ENCODE results near the gene ABAT.
"Not testable (repeated sequence)": the region's sequence is repeated elsewhere in the genome, so short reads cannot be mapped to it uniquely, and the experiment has no call there.

Gene ABAT

DNA sequence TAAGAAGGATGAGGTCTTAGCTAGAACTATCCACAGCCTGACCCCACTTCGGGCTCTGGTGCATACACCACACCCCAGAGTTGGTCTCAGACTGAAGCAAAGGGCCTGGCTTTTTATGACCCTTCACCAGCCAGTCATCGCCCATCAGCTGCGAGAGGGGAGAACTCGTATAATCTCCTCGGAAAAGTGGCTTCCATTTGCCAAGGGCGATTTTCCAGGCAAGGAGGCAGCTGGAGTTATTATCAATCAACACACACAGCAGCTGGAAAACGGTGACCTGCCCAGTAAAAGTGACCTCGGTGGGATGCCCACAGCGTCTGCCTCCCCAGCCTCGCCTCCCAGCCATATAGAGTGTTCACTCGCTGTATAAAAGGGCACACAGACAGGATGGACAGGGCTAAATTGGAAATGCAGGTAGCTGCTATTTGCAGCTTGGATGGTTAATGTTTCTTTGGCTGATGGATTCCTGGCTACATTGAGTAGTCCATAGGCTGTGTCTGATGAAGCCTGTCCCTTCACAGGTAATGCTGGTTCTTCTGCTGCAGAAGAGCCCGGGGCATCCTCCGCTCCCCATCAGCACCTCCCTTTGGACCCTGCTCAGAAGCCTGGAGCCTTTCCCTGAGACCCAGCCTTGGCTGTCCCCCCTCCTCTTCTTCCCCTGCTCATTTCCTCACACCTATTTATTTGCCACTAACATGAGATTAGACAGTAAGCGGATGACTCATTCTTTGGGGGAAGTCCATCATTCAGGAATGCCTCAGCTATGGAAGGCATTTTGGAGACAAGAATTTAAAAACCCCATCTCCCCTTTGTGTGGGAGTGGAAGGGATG lies 77.3 kb downstream of the ABAT start:
- DNase-seq = no peak

DNA sequence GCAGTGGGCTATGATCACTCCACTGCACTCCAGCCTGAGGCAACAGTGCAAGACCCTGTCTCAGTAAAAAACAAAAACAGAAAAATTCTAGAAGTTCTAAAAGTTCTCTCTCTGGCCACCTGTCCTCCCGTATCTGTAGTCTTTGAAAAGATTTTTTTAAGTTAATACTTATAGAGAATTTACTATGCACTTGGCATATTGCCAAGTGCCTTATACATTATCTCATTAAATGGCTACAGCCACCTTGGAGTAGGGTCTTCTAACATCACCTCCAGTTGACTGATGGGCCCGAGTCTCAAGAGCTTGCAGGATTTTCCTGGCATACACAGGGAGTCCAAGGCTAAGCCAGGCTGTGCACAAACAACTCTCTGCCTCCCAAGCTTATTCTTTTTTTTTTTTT lies 78.3 kb downstream of the ABAT start:
- DNase-seq = no peak

DNA sequence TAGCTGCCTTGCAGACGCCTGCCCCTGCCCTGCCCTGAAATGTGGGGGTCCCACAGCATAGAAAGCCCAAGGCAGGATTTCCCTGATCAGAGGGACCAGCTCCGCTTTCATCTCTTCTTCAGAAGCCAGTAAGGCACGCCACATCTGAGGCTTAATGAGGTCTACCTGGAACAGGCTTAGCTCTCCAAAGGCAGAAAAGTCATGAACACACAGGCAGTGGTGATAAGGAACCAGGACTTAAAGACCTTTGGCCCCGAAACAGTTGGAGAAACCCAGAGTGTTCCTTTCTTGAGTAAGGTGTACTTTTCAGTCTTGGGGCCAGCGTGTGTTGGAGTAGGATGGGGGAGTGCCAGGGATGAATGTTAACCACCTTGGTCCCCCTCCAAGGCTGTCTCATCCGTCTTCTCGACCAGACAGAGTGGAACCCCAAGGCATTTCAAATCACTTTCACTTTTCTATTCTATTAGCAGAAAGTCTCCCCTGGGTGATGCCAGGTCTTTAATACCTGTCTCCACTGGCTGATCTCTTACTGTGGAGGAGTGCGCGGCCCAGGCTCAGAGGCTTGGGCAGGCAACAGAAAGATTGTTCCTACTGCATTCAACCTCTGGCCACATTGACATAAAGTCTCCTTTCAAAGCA lies 79.1 kb downstream of the ABAT start:
- DNase-seq = no peak

DNA sequence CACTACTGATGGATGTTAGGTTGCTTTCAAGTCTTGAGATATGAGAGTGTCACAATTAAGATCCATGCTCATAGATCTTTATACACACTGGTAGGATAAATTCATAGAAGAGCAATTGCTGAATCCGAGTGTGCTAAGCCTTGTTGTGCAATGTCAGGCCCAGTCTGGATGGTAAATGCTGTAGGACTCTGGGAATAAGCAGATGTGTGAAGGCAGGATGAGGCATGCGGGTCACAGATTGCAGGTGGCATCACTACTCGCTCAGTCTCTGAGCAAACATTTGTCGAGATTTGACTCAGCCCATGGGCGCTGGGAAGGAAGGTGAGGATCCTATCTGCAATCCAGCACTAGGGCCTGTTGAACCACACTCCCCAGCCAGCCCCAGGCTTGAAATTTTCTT lies 82.3 kb downstream of the ABAT start:
- no peak for DNase-seq

DNA sequence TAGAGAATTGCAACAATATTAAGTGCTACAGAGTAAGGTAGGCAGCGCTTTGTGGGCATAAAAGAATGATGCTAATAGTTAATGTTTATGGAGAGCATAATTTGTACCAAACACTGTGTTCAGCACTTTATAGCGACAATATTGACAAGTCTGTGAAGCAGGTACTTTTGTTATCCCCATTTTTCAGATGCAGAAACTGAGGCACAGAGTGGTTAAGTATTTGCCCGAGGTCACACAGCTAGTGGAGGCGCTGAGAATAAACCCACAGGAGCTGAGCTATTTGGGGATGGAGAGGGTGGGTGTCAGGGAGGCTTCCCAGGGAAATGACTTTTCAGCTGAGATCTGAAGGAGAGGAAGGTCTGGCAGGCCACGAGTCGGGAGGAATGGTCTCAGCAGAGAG lies 83.6 kb downstream of the ABAT start:
- DNase-seq = no peak

DNA sequence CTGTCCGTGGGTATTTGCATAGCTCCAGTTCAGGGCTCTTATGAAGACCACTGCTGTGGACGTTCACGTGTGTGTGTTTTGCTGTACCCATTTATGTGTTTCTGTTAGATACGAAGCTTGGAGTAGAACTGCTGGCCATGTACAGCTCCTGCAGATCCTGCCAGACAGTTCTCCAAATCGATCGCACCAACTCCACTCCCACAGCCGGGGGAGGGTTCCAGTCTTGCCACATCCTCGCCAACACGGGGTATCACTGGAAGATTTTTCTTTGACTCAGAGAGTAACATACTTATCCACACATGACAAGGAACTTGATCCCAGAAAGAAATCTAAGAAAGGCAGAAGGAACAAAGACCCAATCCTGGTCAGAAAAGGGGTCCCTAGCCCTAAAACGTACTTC lies 85.6 kb downstream of the ABAT start:
- DNase-seq = no peak

DNA sequence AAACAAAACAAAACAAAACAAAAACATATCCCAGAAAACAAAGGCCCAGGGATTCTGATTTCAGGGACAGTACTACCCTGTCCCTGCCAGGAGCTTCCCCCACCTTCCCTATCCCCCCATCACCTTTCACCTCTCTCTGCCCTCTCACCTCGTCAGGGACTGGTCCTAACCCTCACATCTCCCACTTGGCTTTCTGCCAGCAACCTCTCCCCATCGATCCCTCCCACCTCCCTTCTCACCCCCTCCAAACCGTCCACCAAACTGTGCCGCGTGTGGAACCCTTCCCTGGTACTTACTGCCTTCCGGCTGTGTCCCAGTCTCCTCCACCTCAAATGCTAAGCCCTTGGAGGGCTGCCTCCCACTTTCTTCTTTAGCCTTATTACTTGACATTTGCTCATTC lies 86.7 kb downstream of the ABAT start:
- no peak for DNase-seq

DNA sequence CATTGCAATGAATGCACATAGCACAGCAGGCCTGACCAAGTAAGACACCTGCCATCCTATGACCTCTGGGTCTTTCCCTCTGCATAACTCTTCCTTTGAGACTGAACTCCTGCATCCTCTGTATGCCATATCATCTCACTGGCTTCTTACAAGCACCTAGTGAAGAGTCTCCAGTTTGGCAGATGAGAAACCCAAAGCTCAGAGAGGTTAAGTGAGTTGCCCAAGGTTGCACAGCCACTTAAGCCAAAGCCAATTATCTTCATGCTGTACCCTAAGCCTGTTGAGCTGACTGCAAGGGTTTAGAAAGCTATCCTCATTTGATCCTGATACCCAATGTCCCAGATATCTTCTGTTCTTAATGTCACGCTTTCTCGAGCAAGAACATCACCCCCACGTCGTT lies 87.8 kb downstream of the ABAT start:
- DNase-seq = no peak

DNA sequence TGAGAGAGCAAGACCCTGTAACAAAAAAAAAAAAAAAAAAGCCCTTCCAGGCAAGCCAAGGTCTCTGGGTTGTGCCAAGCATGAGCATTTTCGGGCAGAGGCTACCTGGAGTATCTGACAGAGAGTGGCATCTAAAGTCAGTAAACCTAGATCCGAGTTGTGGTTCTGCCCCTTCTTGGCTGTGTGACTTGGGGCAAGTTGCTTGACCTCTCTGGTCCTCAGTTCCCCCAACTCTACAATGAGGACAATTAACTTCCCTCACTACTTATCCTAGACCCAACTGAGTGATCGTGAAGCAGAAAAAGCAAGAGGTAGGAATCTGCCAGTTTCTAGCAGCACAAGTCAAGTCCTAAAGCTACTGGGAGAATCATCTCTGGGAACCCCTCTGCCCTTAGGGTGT lies 88.7 kb downstream of the ABAT start:
- no peak for DNase-seq

DNA sequence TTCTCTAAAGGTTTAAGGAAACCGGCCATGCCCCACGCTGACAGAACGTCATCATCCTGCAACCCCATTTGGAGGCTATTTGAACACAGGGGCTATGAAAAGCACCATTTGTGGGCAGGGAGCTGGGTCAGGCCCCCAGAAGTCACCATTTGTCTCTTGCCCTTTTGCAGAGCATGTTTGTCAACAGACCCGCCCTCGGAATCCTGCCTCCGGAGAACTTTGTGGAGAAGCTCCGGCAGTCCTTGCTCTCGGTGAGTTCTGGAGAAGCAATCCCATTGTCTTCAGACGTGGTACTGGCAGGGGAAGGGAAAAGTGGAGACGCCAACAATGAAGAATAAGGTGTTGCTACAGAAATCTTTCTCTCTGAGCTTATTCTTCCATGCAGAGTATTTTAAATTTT lies 89.5 kb downstream of the ABAT start:
- no peak for DNase-seq

DNA sequence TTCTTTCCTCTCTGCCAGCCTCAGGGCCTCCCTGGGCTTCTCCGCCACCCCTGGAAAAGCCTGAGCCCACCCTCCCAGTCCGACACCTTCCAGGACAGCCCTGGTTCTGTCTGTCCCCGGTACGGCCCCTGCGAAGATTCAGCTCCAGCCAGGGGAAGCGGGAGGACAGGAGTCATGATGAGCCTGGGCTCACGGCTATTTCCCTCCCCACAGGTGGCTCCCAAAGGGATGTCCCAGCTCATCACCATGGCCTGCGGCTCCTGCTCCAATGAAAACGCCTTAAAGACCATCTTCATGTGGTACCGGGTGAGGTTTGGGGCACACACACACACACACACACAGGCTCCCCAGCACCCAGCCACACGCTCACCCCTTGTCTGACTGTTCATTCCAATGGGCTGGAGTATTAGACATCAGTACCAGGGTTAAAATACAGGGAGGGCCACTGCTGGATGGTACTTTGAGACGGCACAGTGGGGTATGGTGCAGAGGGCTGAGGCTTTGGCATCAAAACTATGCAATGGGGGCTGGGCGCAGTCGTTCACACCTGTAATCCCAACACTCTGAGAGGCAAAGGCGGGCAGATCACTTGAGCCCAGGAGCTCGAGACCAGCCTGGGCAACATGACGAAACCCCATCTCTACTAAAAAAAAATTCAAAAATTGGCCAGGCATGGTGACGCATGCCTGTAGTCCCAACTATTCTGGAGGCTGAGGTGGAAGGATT lies 90.3 kb downstream of the ABAT start:
- no peak for DNase-seq

DNA sequence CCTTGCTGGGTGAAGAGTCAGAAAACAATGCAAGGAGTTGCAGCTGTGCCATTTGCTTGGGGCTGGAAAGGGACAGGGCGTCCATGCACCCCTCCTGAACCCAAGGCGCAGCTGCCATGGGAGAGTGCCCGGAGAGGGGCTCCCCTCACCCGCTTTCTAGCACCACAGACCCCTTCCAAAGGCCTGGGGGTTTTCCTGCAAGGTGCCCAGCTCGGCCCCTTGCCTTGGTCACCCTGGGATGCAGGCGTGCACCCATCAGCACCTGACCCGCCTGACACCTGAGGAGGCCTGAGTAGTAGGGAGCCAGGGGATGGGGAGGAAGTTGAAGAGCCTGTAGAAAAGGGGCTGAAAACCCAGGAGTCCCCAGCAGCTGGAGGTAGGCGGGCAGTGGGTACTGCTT lies 92.8 kb downstream of the ABAT start:
- DNase-seq = no peak

DNA sequence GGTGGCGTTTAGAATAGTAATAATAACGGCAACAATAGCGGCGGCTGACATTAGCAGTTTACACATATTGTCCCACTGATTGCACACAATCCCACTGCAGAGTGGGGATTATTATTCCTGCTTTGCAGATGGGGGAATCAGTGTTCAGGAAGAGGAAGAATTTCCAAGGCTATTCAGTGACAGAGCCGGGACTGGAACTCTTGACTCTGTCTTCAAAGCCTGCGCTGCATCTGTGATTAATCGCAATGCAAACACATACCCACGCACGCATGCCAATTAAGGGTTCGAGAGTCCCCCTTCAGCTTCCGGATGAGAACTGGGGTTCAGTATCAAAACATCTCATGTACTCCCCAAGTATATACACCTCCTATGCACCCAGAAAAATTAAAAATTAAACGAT lies 93.9 kb downstream of the ABAT start:
- DNase-seq = no peak

DNA sequence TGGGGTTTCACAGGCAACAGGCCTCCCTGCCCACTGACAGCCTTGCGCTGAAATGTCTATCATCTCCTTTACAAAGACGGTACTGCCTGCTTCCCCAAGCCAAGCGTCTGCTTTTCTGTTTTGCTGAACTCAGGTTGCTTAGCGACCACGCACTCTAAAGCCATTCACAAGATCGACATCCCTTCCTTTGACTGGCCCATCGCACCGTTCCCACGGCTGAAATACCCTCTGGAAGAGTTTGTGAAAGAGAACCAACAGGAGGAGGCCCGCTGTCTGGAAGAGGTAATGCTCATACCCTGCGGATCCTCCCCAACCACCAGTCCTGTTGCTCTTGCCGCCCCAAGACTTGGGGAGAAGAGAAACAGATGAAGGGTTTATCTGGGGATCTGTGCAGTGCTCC lies 94.3 kb downstream of the ABAT start:
- no peak for DNase-seq

DNA sequence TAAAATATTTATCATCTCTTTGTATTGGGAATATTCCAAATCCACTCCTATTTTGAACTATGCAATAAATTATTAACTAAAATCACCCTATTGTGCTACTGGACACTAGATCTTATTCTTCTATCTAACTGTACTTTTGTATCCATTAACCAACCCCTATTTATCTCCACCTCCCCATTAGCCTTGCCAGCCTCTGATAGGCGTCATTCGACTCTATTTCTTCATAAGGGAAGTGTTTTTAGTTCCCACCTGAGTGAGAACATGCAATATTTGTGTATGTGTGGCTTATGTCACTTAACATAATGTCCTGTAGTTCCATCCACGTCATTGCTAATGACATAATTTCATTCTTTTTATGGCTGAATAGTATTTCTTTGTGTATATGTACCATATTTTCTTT lies 99.1 kb downstream of the ABAT start:
- DNase-seq = no peak

DNA sequence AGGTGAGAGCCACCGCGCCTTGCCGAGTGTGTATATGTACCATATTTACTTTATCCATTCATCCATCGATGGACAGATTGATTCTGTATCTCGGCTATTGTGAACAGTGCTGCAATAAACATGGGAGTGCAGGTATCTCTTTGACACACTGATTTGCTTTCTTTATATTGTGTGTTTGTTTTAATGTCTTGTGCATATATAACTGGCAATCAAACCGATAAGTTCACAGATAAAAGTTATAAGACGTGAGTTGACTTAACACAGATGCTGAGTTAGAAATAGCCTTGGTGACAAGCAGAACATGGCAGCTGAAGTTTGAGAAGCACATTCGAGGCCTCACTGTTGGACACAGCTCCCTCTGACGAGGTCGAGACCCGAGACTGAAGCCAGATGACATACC lies 99.8 kb downstream of the ABAT start:
- no peak for DNase-seq

DNA sequence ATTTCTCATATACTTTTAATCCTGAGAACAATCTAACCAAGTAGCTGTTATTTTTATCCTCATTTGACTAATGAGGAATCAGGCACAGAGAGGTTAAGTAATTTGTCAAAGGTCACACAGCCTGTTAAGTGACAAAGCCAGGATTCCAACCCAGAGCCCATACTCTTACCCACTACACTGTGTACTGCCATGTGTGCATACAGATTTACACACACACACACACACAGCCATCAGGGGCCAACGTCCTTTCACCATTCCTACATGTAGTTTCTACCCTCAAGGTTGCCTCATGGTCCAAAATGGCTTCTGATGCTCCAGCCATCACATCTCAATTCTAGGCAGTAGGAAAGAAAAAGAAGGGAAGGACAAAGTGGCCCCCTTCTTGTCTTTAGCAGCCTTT lies 100.9 kb downstream of the ABAT start:
- no peak for DNase-seq

DNA sequence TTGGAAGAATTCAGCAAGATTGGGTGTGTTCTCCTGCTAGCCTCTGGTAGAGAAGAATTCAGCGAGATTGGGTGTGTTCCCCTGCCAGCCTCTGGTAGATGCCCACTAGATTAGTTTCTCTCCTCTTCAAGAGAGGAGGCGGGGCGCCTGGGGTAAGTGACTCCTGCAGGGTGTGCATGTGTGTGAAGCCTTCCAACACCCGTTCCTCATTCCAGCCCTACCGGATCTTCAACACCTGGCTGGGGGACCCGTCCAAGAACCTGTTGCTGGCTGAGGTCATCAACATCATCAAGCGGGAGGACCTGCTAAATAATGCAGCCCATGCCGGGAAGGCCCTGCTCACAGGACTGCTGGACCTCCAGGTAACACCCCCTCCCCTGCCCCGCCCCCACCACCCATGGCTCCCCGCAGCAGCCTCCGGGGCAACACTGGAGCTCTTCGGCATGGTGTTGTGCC lies 101.7 kb downstream of the ABAT start:
- no peak for DNase-seq

DNA sequence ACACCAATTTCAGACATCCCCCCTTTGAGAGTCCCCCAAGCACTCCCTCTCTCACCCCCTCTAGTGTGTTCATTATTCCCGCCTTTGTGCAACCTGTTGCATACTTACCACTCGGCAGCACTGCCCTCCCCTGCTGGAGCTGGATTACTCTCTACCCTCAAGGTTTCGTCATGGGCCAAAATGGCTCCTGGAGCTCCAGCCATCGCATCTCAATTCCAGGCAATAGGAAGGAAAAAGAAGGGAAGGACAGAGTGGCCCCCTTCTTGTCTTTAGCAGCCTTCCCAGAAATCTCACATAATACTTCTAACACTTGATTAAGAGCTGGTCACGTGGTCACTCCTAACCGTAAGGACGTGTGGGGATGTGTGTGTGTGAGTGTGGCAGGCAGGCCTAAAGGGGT lies 102.8 kb downstream of the ABAT start:
- DNase-seq = no peak

DNA sequence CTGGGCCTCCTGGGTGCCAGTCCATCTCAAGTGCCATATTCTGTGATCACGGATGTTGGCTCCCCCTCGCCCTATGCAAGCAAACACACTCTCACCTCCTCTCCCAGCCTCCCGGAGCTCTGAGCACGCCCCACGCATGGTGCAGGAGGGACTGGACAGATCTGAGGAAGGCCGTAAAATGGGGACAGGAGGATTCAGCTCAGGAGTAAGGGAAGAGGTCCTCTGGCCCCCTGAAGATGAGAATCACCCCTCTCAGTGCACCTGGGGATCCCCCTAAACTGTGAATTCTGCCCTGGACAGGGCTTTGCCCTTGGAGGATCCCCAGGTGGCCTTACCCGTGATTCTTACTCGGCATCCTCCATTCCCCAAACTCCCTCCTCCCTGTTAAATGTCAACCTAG lies 107.4 kb downstream of the ABAT start:
- DNase-seq = no peak

DNA sequence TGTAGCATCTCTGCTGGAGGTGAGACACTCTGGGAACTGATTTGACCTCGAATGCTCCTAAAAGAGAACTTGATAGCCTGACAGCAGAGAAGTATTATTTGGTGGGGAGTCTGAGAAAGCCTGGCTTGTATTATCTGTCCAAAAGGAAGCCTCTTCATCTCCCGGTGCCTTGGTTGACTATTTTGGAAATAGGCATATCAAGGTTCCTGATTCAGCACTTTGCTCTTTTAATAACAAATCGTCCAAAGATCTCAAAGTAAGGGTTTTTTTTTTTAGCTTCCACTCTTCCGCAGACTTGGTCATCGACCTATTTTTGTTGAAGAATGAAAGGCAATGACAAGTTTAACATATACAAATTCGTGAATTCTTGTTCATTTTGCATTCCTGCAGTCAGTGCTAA lies 108.3 kb downstream of the ABAT start:
- no peak for DNase-seq

DNA sequence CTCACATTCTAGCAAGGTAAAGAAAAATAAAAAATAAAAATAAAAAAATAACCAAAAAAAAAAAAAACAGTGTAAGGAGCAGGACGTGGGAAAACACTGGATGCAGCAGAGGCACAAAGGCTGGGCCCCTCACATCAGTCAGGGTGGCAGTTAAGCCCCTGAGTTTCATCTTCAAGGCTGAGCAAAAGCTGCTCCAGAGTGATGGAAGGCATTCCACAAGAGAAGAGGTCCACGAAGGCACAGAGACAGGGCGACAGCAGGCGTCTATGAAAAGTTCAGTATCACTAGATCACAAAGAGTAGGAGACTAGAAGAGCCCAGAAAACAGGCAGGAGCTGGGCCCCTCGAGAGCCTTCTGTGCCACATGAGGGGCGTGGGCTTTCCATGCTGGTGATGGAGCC lies 111.0 kb downstream of the ABAT start:
- DNase-seq = no peak

DNA sequence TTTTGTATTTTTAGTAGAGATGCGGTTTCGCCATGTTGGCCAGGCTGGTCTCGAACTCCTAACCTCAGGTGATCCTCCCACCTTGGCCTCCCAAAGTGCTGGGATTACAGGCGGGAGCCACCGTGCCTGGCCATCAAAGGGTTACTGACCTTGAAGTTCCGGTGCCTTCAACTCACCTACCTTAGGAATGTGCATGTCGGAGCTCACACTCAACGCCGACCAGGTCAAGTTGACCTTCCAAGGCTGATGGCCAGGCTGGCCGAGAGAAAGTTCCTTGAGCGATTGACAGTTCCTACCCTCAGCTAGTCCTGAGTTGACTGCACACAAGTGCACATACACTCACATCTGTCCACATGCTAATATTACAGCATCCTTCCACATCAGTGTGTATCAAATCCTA lies 111.9 kb downstream of the ABAT start:
- not testable (repeated sequence) for DNase-seq

DNA sequence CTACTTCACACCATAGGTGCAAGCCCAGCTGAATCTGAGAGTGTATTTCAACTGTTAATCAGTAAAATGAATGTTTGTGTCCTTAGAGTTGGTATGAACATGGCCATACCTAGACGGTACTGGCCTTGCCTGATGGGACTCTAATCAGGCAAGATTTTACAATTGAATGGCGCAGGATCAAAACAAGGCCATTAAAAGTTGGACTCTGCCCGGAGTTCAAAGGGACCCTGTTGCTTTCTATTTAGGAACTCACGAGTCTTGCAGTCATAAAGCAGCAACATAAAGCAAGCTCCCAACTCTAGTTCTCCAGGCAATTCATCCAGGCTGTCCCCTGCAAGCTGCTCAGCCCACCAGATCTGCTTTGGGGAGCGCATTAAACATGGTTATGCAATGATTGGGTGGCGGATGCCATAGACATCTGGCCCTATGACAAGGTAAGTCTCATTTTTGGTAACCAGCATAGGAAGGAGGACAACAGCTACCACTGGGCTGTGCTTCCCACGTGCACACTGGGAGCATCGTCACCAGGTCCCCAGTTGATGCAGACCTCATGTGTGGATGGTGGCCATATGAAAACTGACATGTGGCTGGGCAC lies 114.3 kb downstream of the ABAT start:
- no peak for DNase-seq

Data from NCI-H187 (cell line).